Smooth muscle cell (in vitro differentiated cells): ENCODE results near the gene VGLL4. TPM values are rescaled to one million over a fixed set of nuclear protein-coding genes. Genes with fewer than 3 reads are reported as not detected.

Experiments
- DNase-seq: peaks from one replicate; lab custom pipeline; 2025; ENCODE audit not compliant: unreplicated experiment; lab: John Stamatoyannopoulos, UW
- H2AFZ ChIP-seq: fragments of 200-600 bp; sonication (generic); 2 replicates; pipeline ENCODE4 v1.6.0; 2016; ENCODE audit warnings: antibody characterized with exemption, low read depth, mild to moderate bottlenecking
- H3F3A ChIP-seq: fragments of 200-600 bp; sonication (generic); 2 replicates; pipeline ENCODE4 v1.6.0; 2017; ENCODE audit warnings: antibody characterized with exemption, low read depth
- H3K27ac ChIP-seq: fragments of 200-600 bp; sonication (generic); 2 replicates; pipeline ENCODE4 v1.5.1; 2016; ENCODE audit warnings: low read depth, mild to moderate bottlenecking
- H3K27me3 ChIP-seq: fragments of 200-600 bp; sonication (generic); 2 replicates; pipeline ENCODE4 v1.6.1; 2016; ENCODE audit warnings: low read depth, mild to moderate bottlenecking
- H3K36me3 ChIP-seq: fragments of 200-600 bp; sonication (generic); 2 replicates; pipeline ENCODE4 v1.5.1; 2016; ENCODE audit warnings: low read depth
- H3K4me1 ChIP-seq: fragments of 200-600 bp; sonication (generic); 2 replicates; pipeline ENCODE4 v1.5.1; 2016; ENCODE audit warnings: low read depth
- H3K4me2 ChIP-seq: fragments of 200-600 bp; sonication (generic); 2 replicates; pipeline ENCODE4 v1.6.0; 2016; ENCODE audit warnings: mild to moderate bottlenecking
- H3K4me3 ChIP-seq: fragments of 200-600 bp; sonication (generic); 2 replicates; pipeline ENCODE4 v1.5.1; 2016; ENCODE audit warnings: mild to moderate bottlenecking
- H3K79me2 ChIP-seq: fragments of 200-600 bp; sonication (generic); 2 replicates; pipeline ENCODE4 v1.6.0; 2016; ENCODE audit warnings: low read depth, mild to moderate bottlenecking
- H3K9ac ChIP-seq: fragments of 200-600 bp; sonication (generic); 2 replicates; pipeline ENCODE4 v1.6.0; 2016; ENCODE audit warnings: low read depth
- H3K9me3 ChIP-seq: fragments of 200-600 bp; sonication (generic); replicated peaks from 2 replicates; pipeline ENCODE4 v1.5.1; 2016; ENCODE audit warnings: low read depth
- H4K20me1 ChIP-seq: fragments of 200-600 bp; sonication (generic); 2 replicates; pipeline ENCODE4 v1.6.0; 2016; ENCODE audit warnings: low read depth
- WGBS: methylation state at CpG from one replicate; pipeline ENCODE4 v1.1.7; 2016; ENCODE audit warnings: low lambda C conversion rate; 5-methylcytosine and 5-hydroxymethylcytosine counted together
- polyA plus RNA-seq: library from polyadenylated mRNA; unstranded; fragments of >200 nt; fragmentation: Nextera tagmentation; extraction: Ambion mirVana; gene quantifications from 2 replicates; pipeline ENCODE4 v1.2.1, GENCODE V29; 2016
- total RNA-seq: library from RNA; depleted of rRNA; stranded (reverse); fragments of >200 nt; gene quantifications from 2 replicates; pipeline ENCODE4 v1.2.3, GENCODE V29; 2014
- TF ChIP-seq, protein P1 (sequence below): fragments of 200-600 bp; sonication (generic); IDR thresholded peaks from 2 replicates; pipeline ENCODE4 v1.5.1; 2017; ENCODE audit warnings: borderline replicate concordance, mild to moderate bottlenecking, antibody characterized with exemption; ENCODE audit not compliant: insufficient read depth, poor library complexity, severe bottlenecking

VGLL4 gene
- total and polyA plus RNA-seq, 2 experiments from 2014 or later, result 72.0 to 109 TPM

- H3K9ac ChIP-seq, result no peak overlapping the region
- no peaks in the 10 kb centered on the region for H3F3A ChIP-seq
- H3K4me1 ChIP-seq, result no peaks in the 10 kb centered on the region
- no peak overlapping the region for H3K4me2 ChIP-seq
- WGBS, result 84% methylated on average over 5 of the region's 5 CpGs
- H3K9me3 ChIP-seq, result no peaks in the 10 kb centered on the region
- no peak for DNase-seq
- peaks cover 9% of the 10 kb centered on the region for H3K79me2 ChIP-seq
- H3K36me3 ChIP-seq, result no peaks in the 10 kb centered on the region
- TF ChIP-seq, protein P1, sequence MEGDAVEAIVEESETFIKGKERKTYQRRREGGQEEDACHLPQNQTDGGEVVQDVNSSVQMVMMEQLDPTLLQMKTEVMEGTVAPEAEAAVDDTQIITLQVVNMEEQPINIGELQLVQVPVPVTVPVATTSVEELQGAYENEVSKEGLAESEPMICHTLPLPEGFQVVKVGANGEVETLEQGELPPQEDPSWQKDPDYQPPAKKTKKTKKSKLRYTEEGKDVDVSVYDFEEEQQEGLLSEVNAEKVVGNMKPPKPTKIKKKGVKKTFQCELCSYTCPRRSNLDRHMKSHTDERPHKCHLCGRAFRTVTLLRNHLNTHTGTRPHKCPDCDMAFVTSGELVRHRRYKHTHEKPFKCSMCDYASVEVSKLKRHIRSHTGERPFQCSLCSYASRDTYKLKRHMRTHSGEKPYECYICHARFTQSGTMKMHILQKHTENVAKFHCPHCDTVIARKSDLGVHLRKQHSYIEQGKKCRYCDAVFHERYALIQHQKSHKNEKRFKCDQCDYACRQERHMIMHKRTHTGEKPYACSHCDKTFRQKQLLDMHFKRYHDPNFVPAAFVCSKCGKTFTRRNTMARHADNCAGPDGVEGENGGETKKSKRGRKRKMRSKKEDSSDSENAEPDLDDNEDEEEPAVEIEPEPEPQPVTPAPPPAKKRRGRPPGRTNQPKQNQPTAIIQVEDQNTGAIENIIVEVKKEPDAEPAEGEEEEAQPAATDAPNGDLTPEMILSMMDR, result no peak
- H4K20me1 ChIP-seq, result no peaks in the 10 kb centered on the region
- no peak overlapping the region for H2AFZ ChIP-seq
- H3K27ac ChIP-seq, result no peak overlapping the region
- no peak overlapping the region for H3K4me3 ChIP-seq
- no peaks in the 10 kb centered on the region for H3K27me3 ChIP-seq
Measured at GRCh38 chr3:11679964-11680363, 36.2 kb upstream of the VGLL4 start.

- DNase-seq, result no peak
- Histone ChIP-seq H3K4me3 (no peak overlapping the region), H3K79me2 (peaks cover 28% of the 10 kb centered on the region), H2AFZ (no peak overlapping the region), H3K27me3 (no peaks in the 10 kb centered on the region), H3F3A (peaks cover 12% of the 10 kb centered on the region), H3K4me2 (peak overlapping the region; percentile 51), H3K4me1 (peaks cover 12% of the 10 kb centered on the region), H3K9ac (no peak overlapping the region), H3K36me3 (no peaks in the 10 kb centered on the region), H3K9me3 (no peaks in the 10 kb centered on the region), H3K27ac (peak overlapping the region; percentile 24), H4K20me1 (peaks cover 16% of the 10 kb centered on the region)
- TF ChIP-seq, protein P1, result no peak
- WGBS, result 79% methylated on average over 3 of the region's 3 CpGs
Measured at GRCh38 chr3:11672363-11672762, 28.6 kb upstream of the VGLL4 start.

GRCh38 chr3:11671648-11672100, 28.0 kb upstream of the VGLL4 start:
- H2AFZ ChIP-seq, result no peak overlapping the region
- H3K36me3 ChIP-seq, result no peaks in the 10 kb centered on the region
- TF ChIP-seq, protein P1, result no peak
- H3F3A ChIP-seq, result peaks cover 12% of the 10 kb centered on the region
- peak overlapping the region; percentile 24 for H3K27ac ChIP-seq
- no peak overlapping the region for H3K9ac ChIP-seq
- peaks cover 12% of the 10 kb centered on the region for H3K4me1 ChIP-seq
- WGBS, result 68% methylated on average over 4 of the region's 4 CpGs
- H3K27me3 ChIP-seq, result no peaks in the 10 kb centered on the region
- peak overlapping the region; percentile 51 for H3K4me2 ChIP-seq
- H3K9me3 ChIP-seq, result no peaks in the 10 kb centered on the region
- no peak overlapping the region for H3K4me3 ChIP-seq
- no peak for DNase-seq
- H3K79me2 ChIP-seq, result peaks cover 35% of the 10 kb centered on the region
- H4K20me1 ChIP-seq, result peaks cover 16% of the 10 kb centered on the region
